ENCODE measurements around the gene MRPL49.

DNA sequence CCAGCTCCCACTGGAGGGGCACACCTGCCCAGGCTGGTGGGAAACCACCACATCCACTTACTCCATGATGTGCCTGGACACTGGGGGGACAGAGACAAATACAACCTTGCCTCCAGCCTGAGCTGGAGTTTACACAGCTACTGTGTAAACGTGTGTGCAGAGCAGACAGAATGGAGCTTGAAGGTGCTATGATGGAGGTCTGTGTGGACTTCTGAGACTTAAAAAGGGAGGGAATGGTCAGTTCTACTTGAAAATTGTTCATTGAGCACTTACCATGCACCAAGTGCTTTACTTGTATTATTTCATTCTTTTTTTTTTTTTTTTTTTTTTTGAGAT is 49.5 kb upstream of the MRPL49 start:
- no peak for TF ChIP-seq EZH2 (IDR thresholded peaks at IDR 0.05; ENCODE audit: borderline replicate concordance, insufficient read depth, low read depth, low read length, poor library complexity, severe bottlenecking)
- TF ChIP-seq, protein P1, sequence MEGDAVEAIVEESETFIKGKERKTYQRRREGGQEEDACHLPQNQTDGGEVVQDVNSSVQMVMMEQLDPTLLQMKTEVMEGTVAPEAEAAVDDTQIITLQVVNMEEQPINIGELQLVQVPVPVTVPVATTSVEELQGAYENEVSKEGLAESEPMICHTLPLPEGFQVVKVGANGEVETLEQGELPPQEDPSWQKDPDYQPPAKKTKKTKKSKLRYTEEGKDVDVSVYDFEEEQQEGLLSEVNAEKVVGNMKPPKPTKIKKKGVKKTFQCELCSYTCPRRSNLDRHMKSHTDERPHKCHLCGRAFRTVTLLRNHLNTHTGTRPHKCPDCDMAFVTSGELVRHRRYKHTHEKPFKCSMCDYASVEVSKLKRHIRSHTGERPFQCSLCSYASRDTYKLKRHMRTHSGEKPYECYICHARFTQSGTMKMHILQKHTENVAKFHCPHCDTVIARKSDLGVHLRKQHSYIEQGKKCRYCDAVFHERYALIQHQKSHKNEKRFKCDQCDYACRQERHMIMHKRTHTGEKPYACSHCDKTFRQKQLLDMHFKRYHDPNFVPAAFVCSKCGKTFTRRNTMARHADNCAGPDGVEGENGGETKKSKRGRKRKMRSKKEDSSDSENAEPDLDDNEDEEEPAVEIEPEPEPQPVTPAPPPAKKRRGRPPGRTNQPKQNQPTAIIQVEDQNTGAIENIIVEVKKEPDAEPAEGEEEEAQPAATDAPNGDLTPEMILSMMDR (IDR thresholded peaks at IDR 0.05) = no peak

Measured in B cell (primary cell).